Endothelial cell of umbilical vein (primary cell): ENCODE results near the gene KRT86.
"Not testable (repeated sequence)": the region's sequence is repeated elsewhere in the genome, so short reads cannot be mapped to it uniquely, and the experiment has no call there.

ENCODE experiments used
- CTCF ChIP-seq, 2 donors: IDR thresholded peaks; 1 replicate in 1 of 2; 2 replicates in 1 of 2; pipeline ENCODE4 v1.5.1; 2011; ENCODE audit warnings: low read length in 2 of 2, mild to moderate bottlenecking in 2 of 2, moderate library complexity in 2 of 2, control low read depth in 1 of 2, inconsistent platforms in 1 of 2, low read depth in 1 of 2; ENCODE audit not compliant: insufficient read depth in 1 of 2; ENCODE audit errors: extremely low read depth in 1 of 2
- POLR2AphosphoS5 ChIP-seq: IDR thresholded peaks from 2 replicates; pipeline ENCODE4 v1.6.1; 2012; ENCODE audit warnings: low read depth, mild to moderate bottlenecking, control low read depth, low read length, moderate library complexity; ENCODE audit not compliant: insufficient read depth

GRCh38 chr12:52345041-52345440 lies 70.6 kb downstream of the KRT86 start:
- TF ChIP-seq CTCF (IDR thresholded peaks at IDR 0.05; ENCODE audit: extremely low read depth in 1 of 2, insufficient read depth in 1 of 2, low read depth in 1 of 2, low read length in 2 of 2); POLR2AphosphoS5: not testable (repeated sequence)
